RWPE1 (cell line): Measurements from ENCODE around the gene SLC35E1.
A peak's percentile ranks its signal among the peaks of the same experiment; 100 is the strongest.

Source experiments
- CTCF ChIA-PET: fragments of 350-600 bp; sonication (Branson Sonifier 250); formaldehyde crosslinking; extraction: SDS; loops from one replicate; lab custom pipeline; 2021; lab: Yijun Ruan, JAX
- POLR2A ChIA-PET: fragments of 400-600 bp; formaldehyde crosslinking; extraction: SDS; loops from one replicate; lab custom pipeline; 2020; ENCODE audit warnings: antibody characterized with exemption; ENCODE audit not compliant: low non-redundant PET; lab: Yijun Ruan, JAX
- DNase-seq: peaks from one replicate; pipeline ENCODE4 v3.0.0; 2012; ENCODE audit warnings: low spot score
- H3K27ac ChIP-seq: fragments of 450-650 bp; 2 replicates; pipeline ENCODE4 v1.5.1; 2017
- CTCF ChIP-seq: fragments of 450-650 bp; conservative IDR thresholded peaks from 2 replicates; pipeline ENCODE4 v1.5.1; 2017; ENCODE audit warnings: low read depth, mild to moderate bottlenecking

The SLC35E1 gene

DNA sequence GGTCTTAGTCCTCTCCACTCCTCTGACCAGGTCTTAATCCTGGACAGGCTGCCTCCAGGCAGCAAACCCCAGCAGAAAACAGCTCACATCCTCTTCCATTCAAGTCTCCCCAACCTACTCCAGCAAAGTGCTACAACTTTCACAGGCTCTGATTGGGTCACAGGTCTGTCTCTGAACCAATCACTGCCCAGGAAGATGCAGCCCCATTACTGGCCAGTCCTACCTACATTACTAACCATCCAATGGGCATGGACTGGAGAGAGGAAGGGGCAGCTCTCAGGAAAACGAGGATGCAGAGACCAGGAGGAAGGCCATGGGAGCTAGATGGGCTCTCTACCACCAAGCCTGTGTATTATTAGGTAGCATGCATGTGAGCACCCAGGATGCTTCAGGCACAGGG lies 43.6 kb upstream of the SLC35E1 start:
- H3K27ac ChIP-seq, result peak overlapping the region; percentile 22
- ChIA-PET POLR2A (no interaction called here), CTCF (no interaction called here)
- TF ChIP-seq CTCF, result no peak
- no peak for DNase-seq

GRCh38 chr19:16614941-16615340 lies 42.7 kb upstream of the SLC35E1 start:
- TF ChIP-seq CTCF, result no peak
- DNase-seq, result peak; percentile 43
- POLR2A ChIA-PET, result no interaction called here
- H3K27ac ChIP-seq, result peak overlapping the region; percentile 22
- CTCF ChIA-PET, result interaction anchor here (0.6 kb wide), 1 partner anchor 18 kb away, joined by 6 read pairs; no protein-coding TSS in a partner anchor

- ChIA-PET POLR2A (no interaction called here), CTCF (no interaction called here)
- H3K27ac ChIP-seq, result no peak overlapping the region
- DNase-seq, result no peak
- TF ChIP-seq CTCF, result no peak
These were observed 41.6 kb upstream of the SLC35E1 start for GRCh38 chr19:16613841-16614240.

DNA sequence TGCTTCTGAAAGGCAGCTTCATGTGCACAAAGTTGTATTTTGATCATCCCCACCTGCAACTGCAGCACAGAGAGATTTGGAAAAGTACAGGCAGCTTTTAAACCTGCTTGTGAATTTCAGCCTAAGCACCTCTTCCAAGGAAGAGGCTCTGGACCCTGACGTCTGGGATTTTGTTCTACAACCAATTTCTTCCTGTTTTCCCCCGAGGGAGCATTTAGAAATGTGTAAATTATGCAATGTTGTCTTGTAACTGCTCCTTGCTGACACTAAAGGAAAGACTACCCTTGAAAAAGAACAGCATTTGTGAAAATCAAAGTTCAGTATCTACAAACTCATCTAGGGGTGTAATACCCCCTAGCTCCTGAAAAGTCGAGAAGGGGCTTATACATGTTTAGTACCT lies 40.4 kb upstream of the SLC35E1 start:
- DNase-seq, result no peak
- CTCF ChIA-PET, result no interaction called here

DNA sequence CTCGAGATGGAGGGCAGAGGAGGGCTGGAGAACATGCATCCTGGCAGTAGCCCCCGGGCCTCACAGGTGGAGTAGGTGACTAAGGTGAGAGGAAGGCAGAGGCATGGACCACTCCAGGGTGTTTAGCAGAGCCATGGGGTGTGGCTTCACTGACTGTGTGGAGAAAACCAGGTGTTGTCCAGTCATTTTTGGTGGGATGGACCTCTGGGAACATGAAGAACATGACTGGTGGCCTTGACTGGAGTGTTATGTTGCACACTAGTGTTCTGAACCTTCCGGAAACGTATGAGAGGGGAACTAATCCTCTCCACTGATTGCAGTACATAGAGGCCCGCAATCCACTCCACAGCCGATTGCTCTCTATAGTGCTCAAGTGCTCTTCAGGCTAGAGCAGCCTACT lies 38.9 kb upstream of the SLC35E1 start:
- no peak for TF ChIP-seq CTCF
- POLR2A ChIA-PET, result no interaction called here
- peak; percentile 20 for DNase-seq
- CTCF ChIA-PET, result no interaction called here
- peak overlapping the region; percentile 8; the same call in 1 of the 2 replicates for H3K27ac ChIP-seq

More for the DNA sequence above, 40.4 kb upstream of the SLC35E1 start:
- TF ChIP-seq CTCF, result no peak
- POLR2A ChIA-PET, result no interaction called here
- H3K27ac ChIP-seq, result no peak overlapping the region

GRCh38 chr19:16609511-16610200 lies 37.4 kb upstream of the SLC35E1 start:
- POLR2A ChIA-PET, result interaction anchor here (0.7 kb wide), 1 partner anchor 11 kb away, joined by 3 read pairs; no protein-coding TSS in a partner anchor
- no peak for DNase-seq
- no peak overlapping the region for H3K27ac ChIP-seq
- CTCF ChIA-PET, result no interaction called here
- TF ChIP-seq CTCF, result no peak
